Heart left ventricle (tissue), 13 donors: Measurements from ENCODE around the gene ITSN1.

ENCODE experiments used
- CTCF ChIP-seq, 12 donors: fragments of 200-600 bp; sonication (generic) in 4 of 12; IDR thresholded peaks; one replicate each; pipeline versions ENCODE4 v1.5.0 to v1.8.0; 2018 to 2022; ENCODE audit warnings: antibody characterized with exemption in 12 of 12, mild to moderate bottlenecking in 5 of 12
- POLR2A ChIP-seq, 2 donors: fragments of 450-650 bp; IDR thresholded peaks; one replicate each; pipeline ENCODE4 v1.6.1; 2017; ENCODE audit warnings: antibody characterized with exemption in 2 of 2, mild to moderate bottlenecking in 2 of 2, moderate library complexity in 2 of 2
- donor health status: ischemic (EF 13 %, LVEDD 7.1; RV severe dilation, severe dysfunction).
- donor health status: DM: no; HTN: yes; CAD: no.
- donor health status: DM: no; HTN: no; CAD: no.
- donor health status: ischemic (EF 25% LVEDD 6.9; RV normal size, moderate dysfunction).
- donor health status: ischemic (EF 25% LVEDD 5.7; RV mildly dilated, moderate dysfunction).
- donor health status: ischemic (EF 35%, LVEDD 5.7; RV mildly dilated, moderate dysfunction).
- donor health status: nonischemic (EF 11% LVEDD 7.7; RV severe dilation, severe dysfunction).
- donor health status: DM: yes; HTN: yes; CAD: no.
- donor health status: PGD.
- donor health status: ischemic (EF 29% LVEDD 5.4; RV normal size, mild dysfunction).
- donor health status: nonischemic (EF 23%, LVEDD 6.1; RV moderate dilation, normal function).

- TF ChIP-seq CTCF (IDR thresholded peaks at IDR 0.05) (no peak), POLR2A (IDR thresholded peaks at IDR 0.05) (no peak)
These were observed 40.8 kb downstream of the ITSN1 start for GRCh38 chr21:33682992-33683627.
